GM19023 (cell line): ENCODE results near the gene TRIM68.

ENCODE experiments used
- ATAC-seq: cut with Tn5 transposase; IDR thresholded peaks from one replicate; pipeline ENCODE4 v1.9.1; 2021; ENCODE audit warnings: mild to moderate bottlenecking, moderate library complexity; ENCODE audit not compliant: unreplicated experiment

Gene TRIM68

DNA sequence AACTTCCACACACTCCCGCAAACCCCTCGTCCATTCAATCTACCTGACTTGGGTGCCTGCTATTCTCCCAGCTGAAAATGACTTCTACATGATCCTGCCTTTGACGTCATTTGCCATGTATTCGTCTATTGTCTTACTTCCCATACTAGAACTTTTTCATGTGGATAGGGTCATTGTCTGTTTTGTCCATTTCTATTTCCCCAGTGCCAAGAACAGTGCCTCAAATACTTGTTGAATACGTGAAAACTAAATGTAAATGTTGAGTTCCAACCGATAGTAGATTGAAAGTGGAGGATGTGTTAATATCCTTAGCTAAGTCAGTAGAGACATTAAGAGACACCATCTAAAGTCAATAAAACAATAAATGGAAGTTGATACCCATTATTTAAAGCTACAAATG lies 935 bp downstream of the TRIM68 start:
- no peak for ATAC-seq

DNA sequence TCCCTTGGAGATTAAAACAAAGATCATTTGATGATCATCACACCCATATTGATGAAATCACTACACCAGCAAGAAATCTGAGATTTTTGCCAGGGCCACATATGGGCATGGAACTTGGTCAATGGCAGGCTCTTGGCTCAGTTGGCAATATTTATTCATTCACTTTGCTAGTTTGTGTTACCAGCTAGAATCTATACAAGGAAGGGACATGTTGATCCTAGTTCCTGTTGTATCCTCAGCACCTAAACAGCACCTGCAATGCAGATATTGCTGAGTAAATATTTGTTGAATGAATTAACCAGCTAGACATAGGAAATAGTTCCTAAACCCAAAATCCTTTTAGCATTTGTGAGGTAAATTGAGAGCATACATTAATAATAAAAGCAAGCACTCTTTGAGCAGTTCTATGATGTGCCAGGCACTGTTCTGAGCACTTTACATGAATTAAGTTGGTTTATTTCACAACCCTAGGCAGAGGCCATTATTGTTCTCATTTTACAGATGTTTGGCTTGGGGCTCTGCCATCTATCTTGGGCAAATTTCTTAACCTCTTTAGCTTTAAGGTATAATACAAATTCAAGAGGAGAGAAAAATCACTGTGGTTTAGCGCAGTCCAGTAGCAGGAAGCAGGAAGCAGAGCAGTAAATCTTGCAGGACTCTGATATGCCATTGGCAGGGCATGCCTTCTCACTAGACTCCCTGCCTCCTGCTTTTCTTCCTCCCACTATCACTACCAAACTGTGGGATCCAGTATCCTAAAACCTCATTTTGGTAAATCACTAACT lies 1.6 kb downstream of the TRIM68 start:
- ATAC-seq, result no peak

DNA sequence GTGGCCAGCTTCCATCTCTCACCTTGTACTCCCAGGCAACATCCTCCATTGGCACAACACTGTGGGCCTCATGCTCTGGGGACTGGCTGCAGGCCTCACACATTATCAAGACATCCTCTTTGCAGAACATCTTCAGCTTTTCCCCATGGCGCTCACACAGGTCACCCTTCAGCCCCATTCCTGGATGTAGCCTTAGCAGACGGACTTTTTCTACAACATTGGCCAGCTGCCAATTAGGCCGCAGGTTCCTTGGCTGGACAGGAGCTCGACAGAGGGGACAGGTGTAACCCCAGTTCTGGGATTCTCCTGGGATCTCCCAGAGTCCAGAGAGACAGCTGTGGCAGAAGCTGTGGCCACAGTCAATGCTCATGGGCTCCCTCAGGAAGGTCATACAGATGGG lies 3.0 kb downstream of the TRIM68 start:
- no peak for ATAC-seq

DNA sequence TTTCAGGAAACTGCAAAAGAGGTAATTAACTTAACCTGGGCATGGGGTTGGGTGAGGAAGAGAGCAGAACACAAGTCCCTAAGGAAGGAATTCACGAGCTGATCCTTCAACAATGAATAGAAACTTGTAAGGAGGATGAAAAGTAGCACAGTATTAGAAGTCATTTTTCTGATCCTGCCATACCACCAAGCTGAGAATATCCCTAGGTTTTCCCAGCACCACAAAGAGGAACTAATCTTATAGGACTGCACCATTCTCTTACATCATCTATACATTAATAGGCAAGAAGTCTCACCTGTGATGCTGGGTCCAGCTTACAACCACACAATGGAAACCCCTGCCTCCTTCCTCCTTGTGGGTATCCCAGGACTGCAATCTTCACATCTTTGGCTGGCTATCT lies 14.3 kb downstream of the TRIM68 start, which contains the start of gene OR52I1:
OR52I1 (plus strand) TSS at position 301 of the 400 bp plus-strand sequence; CDS start at position 301, 0 bp downstream.
- ATAC-seq, result no peak

DNA sequence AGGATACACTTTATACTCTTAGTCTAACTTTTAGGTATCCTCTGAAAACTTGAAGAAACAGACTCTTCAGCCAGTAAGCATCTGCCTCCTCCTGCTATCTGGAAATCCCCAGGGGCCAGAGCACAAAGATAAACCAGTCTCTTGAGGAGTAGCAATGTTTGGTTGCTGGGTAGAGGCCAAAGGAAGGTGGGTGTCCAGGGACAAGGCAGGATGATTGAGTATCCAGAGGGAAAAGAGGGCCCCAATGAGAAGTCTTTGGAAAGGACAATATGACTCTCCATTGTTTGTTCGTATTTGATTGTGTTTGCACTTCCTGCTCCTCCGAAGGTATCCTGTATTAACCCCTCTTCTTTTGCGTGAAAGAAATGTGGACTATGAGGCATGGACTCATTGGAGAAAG lies 19.0 kb downstream of the TRIM68 start:
- no peak for ATAC-seq

DNA sequence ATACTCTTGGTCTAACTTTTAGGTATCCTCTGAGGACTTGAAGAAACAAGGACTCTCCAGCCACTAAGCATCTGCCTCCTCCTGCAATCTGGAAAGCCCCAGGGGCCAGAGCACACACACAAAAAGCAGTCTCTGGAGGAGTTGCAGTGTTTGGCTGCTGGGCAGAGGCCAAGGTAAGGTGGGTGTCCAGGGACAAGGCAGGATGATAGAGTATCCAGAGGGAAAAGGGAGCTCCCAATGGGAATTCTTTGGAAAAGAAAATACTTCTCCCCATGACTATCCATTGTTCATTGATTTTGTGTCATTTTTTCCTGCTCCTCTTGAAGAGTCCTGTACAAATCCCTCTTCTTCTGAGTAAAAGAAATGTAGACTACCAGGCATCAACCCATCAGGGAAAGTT lies 26.6 kb downstream of the TRIM68 start, which contains the start of gene OR52I2:
OR52I2 (plus strand) TSS at position 301 of the 400 bp plus-strand sequence.
- ATAC-seq, result no peak

DNA sequence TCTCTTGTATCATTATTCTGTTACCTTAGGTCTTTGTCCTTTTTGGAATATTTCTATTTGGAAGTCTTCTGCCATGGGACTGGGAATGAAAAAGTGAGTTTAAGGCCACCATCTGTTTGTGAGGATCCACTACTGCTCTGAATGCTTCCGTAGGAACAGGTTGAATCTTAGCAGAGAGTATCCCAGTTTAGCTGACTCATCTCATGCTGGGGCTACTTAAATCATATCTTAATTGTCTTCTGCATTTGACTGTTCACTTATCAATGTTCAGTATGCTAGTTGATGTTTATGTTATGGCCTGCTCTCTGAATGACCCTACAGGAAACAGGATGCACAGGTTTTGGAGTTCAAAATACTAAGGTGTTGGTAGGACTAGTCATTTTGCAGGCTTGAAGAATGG lies 27.9 kb downstream of the TRIM68 start:
- ATAC-seq, result no peak

DNA sequence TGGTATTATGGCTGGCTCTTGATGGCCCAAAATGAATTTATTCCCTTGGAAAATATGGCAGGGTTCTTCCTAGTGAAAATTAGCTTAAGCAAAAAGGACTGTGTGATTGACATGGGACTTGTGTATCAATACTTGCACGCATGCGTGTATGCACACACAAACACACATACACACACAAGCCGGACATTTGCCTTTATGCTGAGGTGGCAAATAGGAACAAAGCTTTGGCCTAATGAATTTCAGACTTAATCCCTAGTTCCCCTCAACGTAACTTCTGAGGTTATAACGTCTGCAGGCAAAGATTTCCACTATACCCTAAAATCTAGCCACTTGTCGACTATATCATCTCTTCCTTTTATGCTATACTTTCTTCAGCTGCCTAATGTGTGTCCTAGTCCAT lies 29.4 kb downstream of the TRIM68 start:
- no peak for ATAC-seq

DNA sequence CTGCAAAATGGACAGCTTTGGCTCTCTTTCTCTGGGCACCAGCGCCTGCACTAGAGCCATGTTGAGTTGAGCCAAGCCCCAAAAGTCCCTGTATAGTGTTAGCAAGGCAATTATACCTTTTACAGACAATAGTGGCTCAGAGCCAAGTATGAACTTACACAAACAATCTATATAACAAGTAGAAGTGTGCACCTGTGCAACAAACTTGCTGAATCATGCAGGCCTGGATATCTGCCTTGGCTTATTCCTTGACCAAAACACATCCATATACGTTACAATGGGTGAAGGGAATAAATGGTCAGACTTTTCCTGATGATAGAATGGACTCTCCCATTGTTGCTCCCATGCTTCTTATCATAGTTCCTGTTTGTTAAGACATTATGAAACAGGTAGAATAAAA lies 30.3 kb downstream of the TRIM68 start:
- no peak for ATAC-seq

DNA sequence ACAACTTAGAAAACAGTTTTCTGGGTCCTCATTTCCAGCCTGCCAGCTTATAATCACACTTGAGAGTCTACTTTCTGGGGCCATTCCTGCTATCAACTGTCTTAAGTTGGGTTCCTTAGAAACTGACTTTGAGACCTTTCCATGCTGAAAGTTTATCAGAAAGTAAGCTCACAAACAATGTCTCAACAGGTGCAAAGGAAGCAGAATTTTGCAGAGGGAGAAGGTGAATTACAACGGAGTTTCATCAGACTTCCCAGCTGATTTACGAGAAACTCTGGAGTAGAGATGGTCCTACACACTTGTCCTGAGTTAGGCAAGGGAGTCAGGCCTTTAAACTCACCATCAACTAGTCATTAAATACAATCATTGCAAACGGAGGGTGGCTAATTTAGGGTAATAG lies 31.2 kb downstream of the TRIM68 start:
- ATAC-seq, result no peak

DNA sequence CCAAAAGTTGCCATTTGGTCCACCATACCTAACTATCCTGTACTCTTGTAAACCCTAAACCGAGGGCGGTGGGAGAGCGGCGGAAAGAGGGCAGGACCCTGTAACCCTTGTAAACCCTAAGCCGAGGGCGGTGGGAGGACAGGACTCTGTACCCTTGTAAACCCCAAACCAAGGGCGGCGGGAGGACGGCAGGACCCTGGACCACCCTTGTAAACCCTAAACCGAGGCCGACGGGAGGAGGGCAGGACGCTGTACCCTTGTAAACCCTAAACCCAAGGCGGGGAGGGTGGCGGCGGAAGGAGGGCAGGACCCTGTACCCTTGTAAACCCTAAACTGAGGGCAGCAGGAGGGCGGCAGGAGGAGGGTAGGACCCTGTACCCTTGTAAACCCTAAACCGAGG lies 39.0 kb downstream of the TRIM68 start:
- no peak for ATAC-seq

DNA sequence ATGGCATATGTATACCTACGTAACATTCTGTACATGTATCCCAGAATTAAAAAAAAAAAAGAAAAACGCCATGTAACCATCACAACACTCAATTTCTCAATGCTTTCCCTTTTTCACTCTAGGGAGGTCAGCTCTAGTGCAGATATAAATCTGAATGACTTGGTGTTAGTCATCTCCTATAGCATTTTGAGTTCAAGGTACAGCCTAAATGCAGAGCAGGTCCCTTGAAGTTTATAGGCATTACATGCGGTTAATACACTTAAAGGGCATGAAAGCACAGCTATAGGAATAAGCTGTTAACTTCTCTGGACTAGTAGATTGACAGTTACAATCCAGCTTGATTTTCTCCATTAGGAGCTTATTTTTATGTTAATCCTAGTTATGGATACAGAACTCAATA lies 42.7 kb downstream of the TRIM68 start:
- ATAC-seq, result no peak

DNA sequence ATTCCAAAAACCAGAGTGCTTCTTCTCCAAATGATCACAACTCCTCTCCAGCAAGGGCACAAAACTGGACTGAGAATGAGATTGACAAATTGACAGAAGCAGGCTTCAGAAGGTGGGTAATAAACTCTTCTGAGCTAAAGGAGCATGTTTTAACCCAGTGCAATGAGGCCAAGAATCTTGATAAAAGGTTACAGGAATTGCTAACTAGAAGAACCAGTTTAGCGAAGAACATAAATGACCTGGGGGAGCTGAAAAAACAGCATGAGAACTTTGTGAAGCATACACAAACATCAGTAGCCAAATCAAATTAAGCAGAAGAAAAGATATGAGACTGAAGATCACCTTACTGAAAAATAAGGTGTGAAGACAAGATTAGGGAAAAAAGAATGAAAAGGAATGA lies 47.6 kb downstream of the TRIM68 start:
- ATAC-seq, result no peak

DNA sequence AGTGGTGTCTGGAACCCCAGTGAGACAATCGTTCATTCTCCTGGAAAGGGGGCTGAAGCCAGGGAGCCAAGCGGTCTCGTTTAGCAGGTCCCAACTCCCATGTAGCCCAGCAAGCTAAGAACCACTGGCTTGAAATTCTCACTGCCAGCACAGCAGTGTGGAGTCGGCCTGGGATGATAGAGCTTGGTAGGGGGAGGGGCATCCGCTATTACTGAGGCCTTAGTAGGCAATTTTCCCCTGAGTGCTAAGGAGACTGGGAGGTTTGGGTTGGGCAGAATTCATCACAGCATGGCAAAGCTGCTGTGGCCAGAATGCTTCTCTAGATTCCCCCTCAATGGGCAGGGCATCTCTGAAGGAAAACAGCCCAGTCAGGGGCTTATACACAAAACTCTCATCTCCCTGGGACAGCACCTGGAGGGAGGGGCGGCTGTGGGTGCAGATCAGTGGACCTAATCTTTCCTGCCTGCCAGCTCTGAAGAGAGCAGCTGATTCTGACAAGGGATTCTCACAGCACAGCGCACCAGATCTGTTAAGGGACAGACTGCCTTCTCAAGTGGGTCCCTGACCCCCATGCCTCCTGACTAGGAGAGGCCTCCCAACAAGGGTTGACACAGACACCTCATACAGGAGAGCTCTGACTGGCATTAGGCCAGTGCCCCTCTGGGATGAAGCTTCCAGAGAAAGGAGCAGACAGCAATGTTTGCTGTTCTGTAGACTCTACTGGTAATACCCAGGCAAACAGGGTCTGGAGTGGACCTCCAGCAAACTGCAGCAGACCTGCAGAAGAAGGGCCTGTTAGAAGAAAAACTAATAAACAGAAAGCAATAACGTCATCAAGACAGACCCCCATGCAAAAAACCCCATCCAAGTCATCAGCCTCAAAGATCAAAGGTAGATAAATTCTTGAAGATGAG lies 48.2 kb downstream of the TRIM68 start:
- ATAC-seq, result no peak

DNA sequence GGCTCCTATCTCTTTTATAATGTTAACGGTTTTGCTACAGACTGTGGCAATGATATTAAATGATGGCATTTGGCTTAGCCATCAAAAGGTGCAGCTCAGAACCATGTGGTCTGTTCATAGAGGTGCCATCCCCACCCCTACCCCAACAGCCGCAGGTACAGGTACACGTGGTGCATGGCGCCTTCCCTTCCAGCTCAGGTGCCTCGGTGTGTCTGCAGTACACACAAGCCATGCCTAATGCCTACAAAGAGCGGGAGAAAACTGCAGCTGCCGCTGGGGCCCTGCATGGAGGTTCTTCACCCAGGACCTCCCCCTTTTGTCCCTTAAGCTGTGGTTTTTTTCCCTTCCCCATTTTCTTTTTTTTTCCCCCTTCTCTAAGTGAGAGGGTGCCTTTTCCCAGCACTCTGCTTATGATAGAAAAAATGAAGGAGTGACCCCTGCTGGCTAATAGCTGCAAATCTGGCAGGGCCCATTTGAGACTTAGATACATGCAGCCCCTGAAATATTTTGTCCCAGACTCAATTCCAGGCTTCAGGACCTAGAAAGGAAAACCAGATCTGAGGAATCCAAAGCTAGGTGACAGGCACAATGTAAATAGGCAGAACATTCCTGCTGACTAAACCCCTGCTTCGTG lies 56.6 kb downstream of the TRIM68 start:
- no peak for ATAC-seq
